ENCODE results near the gene CDK17. TPM values are rescaled to one million over a fixed set of nuclear protein-coding genes. Genes with fewer than 3 reads are reported as not detected.
"Not testable (repeated sequence)": the region's sequence is repeated elsewhere in the genome, so short reads cannot be mapped to it uniquely, and the experiment has no call there.

Gene CDK17
- total RNA-seq, 2 experiments from 2014 or later, result 38.0 to 39.4 TPM

DNA sequence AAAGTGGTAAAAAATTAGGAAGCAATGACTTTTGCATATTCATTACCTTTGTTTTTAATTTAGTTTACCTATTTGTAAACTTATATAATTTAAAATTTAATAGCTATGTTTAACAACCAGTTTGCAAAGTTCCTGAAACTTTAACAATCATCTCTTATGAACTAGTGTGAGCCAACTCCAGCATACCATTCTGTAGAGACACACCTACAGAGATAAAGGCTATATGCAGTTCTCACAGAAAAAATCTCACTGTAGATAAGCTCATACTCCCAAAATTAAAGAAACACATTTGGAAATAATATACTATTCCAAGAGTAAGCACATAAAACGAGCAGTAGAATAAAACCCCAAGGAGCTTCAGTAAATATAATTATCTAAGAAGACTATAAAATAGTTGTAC is 77.5 kb downstream of the CDK17 start:
- CTCF ChIA-PET, result interaction anchor here (0.7 to 1.7 kb wide), 2 partner anchors 26 to 94 kb away, joined by 3 to 4 read pairs; no protein-coding TSS in a partner anchor

GRCh38 chr12:96321941-96322340 is 78.3 kb downstream of the CDK17 start:
- ATAC-seq (peak; percentile 65), DNase-seq (no peak)
- H3K27ac Mint-ChIP-seq, result peak overlapping the region; percentile 1
- H3K9me3 Mint-ChIP-seq (ENCODE audit: low read depth), result peaks cover 6% of the 10 kb centered on the region
- H3K27me3 Mint-ChIP-seq, result no peaks in the 10 kb centered on the region
- ChIA-PET POLR2A (no interaction called here), CTCF (interaction anchor here (0.7 to 1.7 kb wide), 2 partner anchors 26 to 134 kb away, joined by 4 read pairs; no protein-coding TSS in a partner anchor)
- no peak overlapping the region for H3K4me3 Mint-ChIP-seq
- peaks cover 31% of the 10 kb centered on the region for H3K36me3 Mint-ChIP-seq (ENCODE audit: low read depth)
- H3K4me1 Mint-ChIP-seq, result peaks cover 21% of the 10 kb centered on the region
- intact Hi-C loops (cut with DNase I, micrococcal nuclease), result no loop called here

More for the DNA sequence above, 77.5 kb downstream of the CDK17 start:
- H3K9me3 Mint-ChIP-seq (ENCODE audit: low read depth), result peaks cover 6% of the 10 kb centered on the region
- DNase-seq (no peak), ATAC-seq (no peak)
- no peak overlapping the region for H3K4me3 Mint-ChIP-seq
- H3K27ac Mint-ChIP-seq, result no peak overlapping the region
- POLR2A ChIA-PET, result no interaction called here
- no peaks in the 10 kb centered on the region for H3K27me3 Mint-ChIP-seq
- peaks cover 28% of the 10 kb centered on the region for H3K4me1 Mint-ChIP-seq
- peaks cover 30% of the 10 kb centered on the region for H3K36me3 Mint-ChIP-seq (ENCODE audit: low read depth)
- intact Hi-C loops (cut with DNase I, micrococcal nuclease), result no loop called here

DNA sequence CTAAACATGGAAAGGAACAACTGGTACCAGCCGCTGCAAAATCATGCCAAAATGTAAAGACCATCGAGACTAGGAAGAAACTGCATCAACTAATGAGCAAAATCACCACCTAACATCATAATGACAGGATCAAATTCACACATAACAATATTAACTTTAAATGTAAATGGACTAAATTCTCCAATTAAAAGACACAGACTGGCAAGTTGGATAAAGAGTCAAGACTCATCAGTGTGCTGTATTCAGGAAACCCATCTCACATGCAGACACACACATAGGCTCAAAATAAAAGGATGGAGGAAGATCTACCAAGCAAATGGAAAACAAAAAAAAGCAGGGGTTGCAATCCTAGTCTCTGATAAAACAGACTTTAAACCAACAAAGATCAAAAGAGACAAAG is 82.4 kb downstream of the CDK17 start:
- H3K27ac Mint-ChIP-seq; H3K4me3 Mint-ChIP-seq; H3K27me3 Mint-ChIP-seq; ATAC-seq; DNase-seq; intact Hi-C loops (cut with DNase I, micrococcal nuclease); POLR2A ChIA-PET; CTCF ChIA-PET; H3K9me3 Mint-ChIP-seq (ENCODE audit: low read depth): not testable (repeated sequence)
- peaks cover 15% of the 10 kb centered on the region for H3K36me3 Mint-ChIP-seq (ENCODE audit: low read depth)
- H3K4me1 Mint-ChIP-seq, result peaks cover 31% of the 10 kb centered on the region

GRCh38 chr12:96315741-96316481 is 84.3 kb downstream of the CDK17 start:
- peak; percentile 33 for DNase-seq
- H3K36me3 Mint-ChIP-seq (ENCODE audit: low read depth); intact Hi-C loops (cut with DNase I, micrococcal nuclease); H3K9me3 Mint-ChIP-seq (ENCODE audit: low read depth); H3K27me3 Mint-ChIP-seq: not testable (repeated sequence)
- Mint-ChIP-seq H3K4me1 (peaks cover 24% of the 10 kb centered on the region), H3K4me3 (peak overlapping the region; percentile 78), H3K27ac (peak overlapping the region; percentile 75)
- ATAC-seq, result peak; percentile 57
- POLR2A ChIA-PET, result interaction anchor here (0.5 to 1.4 kb wide), 4 partner anchors 44 to 103 kb away, joined by 3 to 4 read pairs (median 4); partner anchors contain the start of gene CDK17
- CTCF ChIA-PET, result interaction anchor here (0.6 to 1.6 kb wide), 4 partner anchors 21 to 88 kb away, joined by 3 read pairs; no protein-coding TSS in a partner anchor

DNA sequence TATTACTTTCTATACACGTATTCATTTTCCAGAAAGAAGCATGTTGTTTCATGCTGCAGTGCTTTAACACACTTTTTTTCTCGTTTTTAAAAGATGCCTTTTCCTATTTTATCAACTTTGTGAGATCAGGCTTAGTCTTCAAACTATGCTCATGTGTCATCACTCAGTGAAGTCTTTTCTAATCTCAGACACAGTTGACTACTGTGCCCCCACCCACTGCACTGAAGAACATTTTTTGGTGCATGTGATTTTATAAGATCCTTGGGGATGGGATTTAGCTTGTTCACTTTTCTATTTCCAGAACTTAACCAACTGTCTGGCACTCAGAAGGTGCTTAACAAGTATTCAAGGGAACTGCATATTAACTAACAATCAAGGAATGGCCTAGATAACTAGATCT is 85.5 kb downstream of the CDK17 start:
- POLR2A ChIA-PET, result interaction anchor here (1.4 kb wide), 1 partner anchor 84 kb away, joined by 4 read pairs; no protein-coding TSS in a partner anchor
- Mint-ChIP-seq H3K27ac (no peak overlapping the region), H3K4me1 (peaks cover 24% of the 10 kb centered on the region), H3K36me3 (ENCODE audit: low read depth) (peaks cover 8% of the 10 kb centered on the region), H3K4me3 (no peak overlapping the region), H3K9me3 (ENCODE audit: low read depth) (no peaks in the 10 kb centered on the region), H3K27me3 (no peaks in the 10 kb centered on the region)
- intact Hi-C loops (cut with DNase I, micrococcal nuclease), result no loop called here
- CTCF ChIA-PET, result interaction anchor here (0.8 to 1.6 kb wide), 3 partner anchors 72 to 90 kb away, joined by 3 read pairs; no protein-coding TSS in a partner anchor
- DNase-seq (no peak), ATAC-seq (peak; percentile 44)

DNA sequence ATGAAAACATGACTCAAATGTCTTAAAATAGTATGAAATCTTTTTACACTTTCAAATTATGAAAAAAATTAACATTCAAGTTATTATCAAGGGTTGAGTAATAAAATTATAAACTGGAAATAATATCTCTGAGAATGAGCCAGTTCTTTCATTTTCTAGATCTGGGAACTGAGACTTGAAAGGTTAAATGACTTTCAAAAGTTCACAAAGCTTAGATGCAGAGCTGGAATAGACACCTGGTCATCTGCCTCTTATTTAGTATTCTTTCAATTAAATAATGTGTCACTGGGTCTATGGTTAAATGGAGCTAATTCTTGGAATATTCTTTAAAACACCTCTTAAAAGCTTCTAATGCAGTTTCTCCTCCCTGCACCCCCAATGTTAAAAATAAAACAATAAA is 86.6 kb downstream of the CDK17 start:
- no peaks in the 10 kb centered on the region for H3K27me3 Mint-ChIP-seq
- no peak for DNase-seq
- no peak overlapping the region for H3K4me3 Mint-ChIP-seq

GRCh38 chr12:96311191-96311590 is 89.0 kb downstream of the CDK17 start:
- no peak overlapping the region for H3K4me3 Mint-ChIP-seq
- H3K27ac Mint-ChIP-seq, result no peak overlapping the region
- H3K36me3 Mint-ChIP-seq (ENCODE audit: low read depth), result peaks cover 11% of the 10 kb centered on the region
- intact Hi-C loops (cut with DNase I, micrococcal nuclease), result no loop called here
- peaks cover 24% of the 10 kb centered on the region for H3K4me1 Mint-ChIP-seq
- no peaks in the 10 kb centered on the region for H3K27me3 Mint-ChIP-seq
- ATAC-seq (no peak), DNase-seq (no peak)
- ChIA-PET POLR2A (no interaction called here), CTCF (interaction anchor here (1.1 to 1.6 kb wide), 2 partner anchors 63 to 142 kb away, joined by 3 read pairs; no protein-coding TSS in a partner anchor)
- H3K9me3 Mint-ChIP-seq (ENCODE audit: low read depth), result no peaks in the 10 kb centered on the region

More for the DNA sequence above, 86.6 kb downstream of the CDK17 start:
- intact Hi-C loops (cut with DNase I, micrococcal nuclease), result no loop called here
- ChIA-PET POLR2A (interaction anchor here (0.7 to 1.4 kb wide), 2 partner anchors 22 to 85 kb away, joined by 3 to 4 read pairs; no protein-coding TSS in a partner anchor), CTCF (interaction anchor here (0.5 to 2.5 kb wide), 7 partner anchors 9 to 289 kb away, joined by 3 to 9 read pairs (median 3); no protein-coding TSS in a partner anchor)
- H3K36me3 Mint-ChIP-seq (ENCODE audit: low read depth), result peaks cover 14% of the 10 kb centered on the region
- H3K27ac Mint-ChIP-seq, result no peak overlapping the region
- H3K4me1 Mint-ChIP-seq, result peaks cover 24% of the 10 kb centered on the region
- no peaks in the 10 kb centered on the region for H3K9me3 Mint-ChIP-seq (ENCODE audit: low read depth)
- no peak for ATAC-seq

DNA sequence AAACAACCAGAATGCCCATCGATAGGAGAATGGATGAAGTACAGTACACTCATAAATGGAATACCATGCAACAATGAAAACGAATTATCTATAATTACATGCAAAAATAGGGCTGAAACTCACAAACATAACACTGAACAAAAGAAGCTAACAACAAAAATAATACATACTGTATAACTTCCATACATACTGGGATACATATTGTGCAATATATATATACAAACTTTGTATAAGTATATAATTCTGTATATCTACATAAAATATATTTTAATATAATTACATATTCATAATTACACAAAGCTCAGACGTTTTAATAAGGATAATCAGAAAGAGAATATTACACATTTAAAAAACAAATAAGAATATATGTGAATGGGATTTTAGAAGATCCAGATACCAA is 90.2 kb downstream of the CDK17 start:
- CTCF ChIA-PET, result interaction anchor here (0.5 to 0.6 kb wide), 2 partner anchors 51 to 787 kb away, joined by 3 read pairs; no protein-coding TSS in a partner anchor
- H3K4me3 Mint-ChIP-seq, result no peak overlapping the region
- H3K36me3 Mint-ChIP-seq (ENCODE audit: low read depth), result peaks cover 7% of the 10 kb centered on the region
- no peak for ATAC-seq
- DNase-seq, result no peak
- POLR2A ChIA-PET, result no interaction called here
- peaks cover 16% of the 10 kb centered on the region for H3K4me1 Mint-ChIP-seq
- no peak overlapping the region for H3K27ac Mint-ChIP-seq
- intact Hi-C loops (cut with DNase I, micrococcal nuclease), result no loop called here
- no peaks in the 10 kb centered on the region for H3K27me3 Mint-ChIP-seq
- H3K9me3 Mint-ChIP-seq (ENCODE audit: low read depth), result no peaks in the 10 kb centered on the region

GRCh38 chr12:96308881-96309280 is 91.4 kb downstream of the CDK17 start:
- Mint-ChIP-seq H3K4me1 (peaks cover 8% of the 10 kb centered on the region), H3K27ac (no peak overlapping the region), H3K27me3 (no peaks in the 10 kb centered on the region), H3K36me3 (ENCODE audit: low read depth) (peaks cover 7% of the 10 kb centered on the region), H3K9me3 (ENCODE audit: low read depth) (no peaks in the 10 kb centered on the region), H3K4me3 (no peak overlapping the region)
- intact Hi-C loops (cut with DNase I, micrococcal nuclease), result no loop called here
- POLR2A ChIA-PET, result no interaction called here
- CTCF ChIA-PET, result no interaction called here
- ATAC-seq (no peak), DNase-seq (no peak)

GRCh38 chr12:96305665-96306064 is 94.6 kb downstream of the CDK17 start:
- ATAC-seq (no peak), DNase-seq (no peak)
- H3K36me3 Mint-ChIP-seq (ENCODE audit: low read depth), result peaks cover 11% of the 10 kb centered on the region
- ChIA-PET CTCF (no interaction called here), POLR2A (no interaction called here)
- no peaks in the 10 kb centered on the region for H3K9me3 Mint-ChIP-seq (ENCODE audit: low read depth)
- no peak overlapping the region for H3K4me3 Mint-ChIP-seq
- intact Hi-C loops (cut with DNase I, micrococcal nuclease), result no loop called here
- H3K4me1 Mint-ChIP-seq, result peaks cover 5% of the 10 kb centered on the region
- H3K27me3 Mint-ChIP-seq, result no peaks in the 10 kb centered on the region
- H3K27ac Mint-ChIP-seq, result no peak overlapping the region

GRCh38 chr12:96303653-96304052 is 96.6 kb downstream of the CDK17 start:
- intact Hi-C loops (cut with DNase I, micrococcal nuclease), result no loop called here
- CTCF ChIA-PET, result interaction anchor here (0.6 to 1.7 kb wide), 3 partner anchors 9 to 147 kb away, joined by 3 to 9 read pairs (median 4); no protein-coding TSS in a partner anchor
- no peaks in the 10 kb centered on the region for H3K27me3 Mint-ChIP-seq
- DNase-seq (no peak), ATAC-seq (no peak)
- no peak overlapping the region for H3K4me3 Mint-ChIP-seq
- no peaks in the 10 kb centered on the region for H3K9me3 Mint-ChIP-seq (ENCODE audit: low read depth)
- peaks cover 8% of the 10 kb centered on the region for H3K4me1 Mint-ChIP-seq
- H3K36me3 Mint-ChIP-seq (ENCODE audit: low read depth), result peaks cover 12% of the 10 kb centered on the region
- POLR2A ChIA-PET, result no interaction called here
- no peak overlapping the region for H3K27ac Mint-ChIP-seq

Measured in activated CD4-positive, alpha-beta T cell treated with anti-CD3 and anti-CD28 coated beads for 36 hours (primary cell).